Measurements from ENCODE around the gene EHMT1. TPM values are rescaled to one million over a fixed set of nuclear protein-coding genes. Genes with fewer than 3 reads are reported as not detected.
A peak's percentile ranks its signal among the peaks of the same experiment; 100 is the strongest.

The EHMT1 gene
- total RNA-seq, 1 donor from 2014 or later, result 159 TPM

DNA sequence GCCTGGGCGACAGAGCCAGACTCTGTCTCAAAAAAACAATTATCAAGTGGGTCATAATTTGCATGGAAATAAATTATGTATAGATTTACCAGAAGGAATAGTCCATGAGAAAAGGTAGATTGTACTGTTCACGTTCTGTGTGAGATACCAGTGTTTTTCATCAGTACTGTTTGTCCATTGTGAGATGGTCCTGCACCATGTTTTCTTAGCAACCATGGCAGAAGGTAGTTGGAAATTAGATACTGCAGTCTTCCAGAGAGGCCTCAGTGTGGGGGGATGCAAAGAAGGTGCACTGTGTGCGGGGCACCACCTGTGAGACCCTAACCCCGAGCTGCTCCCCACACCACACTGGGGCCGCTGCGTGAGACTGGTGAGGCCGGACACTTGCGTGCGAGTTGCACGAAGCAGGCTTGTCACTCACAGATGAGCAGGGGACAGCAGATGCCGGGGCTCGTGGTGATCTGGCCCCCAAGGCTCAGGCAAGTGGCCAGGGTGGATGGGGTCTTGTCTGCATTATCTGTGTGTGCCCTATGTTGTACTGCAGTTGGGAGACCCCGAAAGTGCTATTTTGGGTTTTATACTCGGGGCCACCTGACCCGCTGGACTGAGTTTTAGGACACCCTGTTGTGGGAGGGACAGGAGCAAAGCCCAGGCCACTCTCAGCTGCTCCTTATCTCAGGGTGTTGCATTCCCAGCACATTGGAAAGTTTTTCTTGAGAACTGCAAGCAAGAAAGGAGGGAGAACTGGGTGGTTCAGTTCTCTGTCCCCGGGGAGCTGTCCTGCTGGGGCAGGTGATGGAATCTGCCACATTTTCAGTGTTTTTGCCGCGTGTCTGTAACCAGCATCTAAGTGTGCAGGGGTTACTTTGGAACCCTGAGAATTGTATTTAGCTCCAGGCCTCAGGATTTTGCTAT is 61.9 kb downstream of the EHMT1 start:
- DNase-seq (ENCODE audit: low spot score, unreplicated experiment), result no peak
- H3K9me3 Mint-ChIP-seq (ENCODE audit: low read depth), result peaks cover 5% of the 10 kb centered on the region
- peaks cover 30% of the 10 kb centered on the region for H3K4me1 Mint-ChIP-seq (ENCODE audit: low read depth)

DNA sequence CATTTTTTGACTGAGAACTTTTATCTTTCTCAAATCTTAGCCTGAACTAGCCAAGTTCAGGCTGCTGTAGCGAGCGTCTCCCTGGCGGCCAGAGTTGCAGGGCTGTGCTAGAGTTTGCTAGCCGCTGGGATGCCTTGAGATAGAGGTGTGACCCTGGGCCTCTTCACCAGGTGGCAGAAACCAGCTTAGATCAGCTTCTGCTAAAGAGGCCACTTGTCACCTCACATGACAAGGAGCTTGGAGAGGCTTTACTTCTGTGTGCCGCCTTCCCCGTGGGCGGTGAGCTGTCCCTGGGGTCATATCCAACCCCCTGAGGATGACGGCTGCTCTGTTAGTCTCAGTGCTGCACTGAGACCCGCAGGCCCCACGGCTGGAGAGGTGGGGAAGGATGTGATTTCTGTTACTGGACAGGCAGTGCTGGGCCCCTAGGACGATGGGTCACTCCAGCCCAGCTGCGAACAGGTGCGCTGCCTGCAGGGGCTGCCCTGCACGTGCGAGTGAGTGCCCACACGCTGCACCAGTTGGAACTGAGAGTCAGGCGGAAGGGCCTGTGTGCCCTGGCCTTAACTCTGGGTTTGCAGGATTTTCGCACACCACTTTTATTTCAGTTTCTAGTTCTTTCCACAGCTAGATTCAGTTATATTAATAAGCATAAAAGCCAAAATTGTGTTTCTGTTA is 63.8 kb downstream of the EHMT1 start:
- DNase-seq (ENCODE audit: low spot score, unreplicated experiment), result no peak
- TF ChIP-seq, protein P1, sequence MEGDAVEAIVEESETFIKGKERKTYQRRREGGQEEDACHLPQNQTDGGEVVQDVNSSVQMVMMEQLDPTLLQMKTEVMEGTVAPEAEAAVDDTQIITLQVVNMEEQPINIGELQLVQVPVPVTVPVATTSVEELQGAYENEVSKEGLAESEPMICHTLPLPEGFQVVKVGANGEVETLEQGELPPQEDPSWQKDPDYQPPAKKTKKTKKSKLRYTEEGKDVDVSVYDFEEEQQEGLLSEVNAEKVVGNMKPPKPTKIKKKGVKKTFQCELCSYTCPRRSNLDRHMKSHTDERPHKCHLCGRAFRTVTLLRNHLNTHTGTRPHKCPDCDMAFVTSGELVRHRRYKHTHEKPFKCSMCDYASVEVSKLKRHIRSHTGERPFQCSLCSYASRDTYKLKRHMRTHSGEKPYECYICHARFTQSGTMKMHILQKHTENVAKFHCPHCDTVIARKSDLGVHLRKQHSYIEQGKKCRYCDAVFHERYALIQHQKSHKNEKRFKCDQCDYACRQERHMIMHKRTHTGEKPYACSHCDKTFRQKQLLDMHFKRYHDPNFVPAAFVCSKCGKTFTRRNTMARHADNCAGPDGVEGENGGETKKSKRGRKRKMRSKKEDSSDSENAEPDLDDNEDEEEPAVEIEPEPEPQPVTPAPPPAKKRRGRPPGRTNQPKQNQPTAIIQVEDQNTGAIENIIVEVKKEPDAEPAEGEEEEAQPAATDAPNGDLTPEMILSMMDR (IDR thresholded peaks at IDR 0.05; ENCODE audit: unreplicated experiment), result peak; percentile 23
- peaks cover 7% of the 10 kb centered on the region for H3K9me3 Mint-ChIP-seq (ENCODE audit: low read depth)
- H3K27me3 Mint-ChIP-seq, result no peaks in the 10 kb centered on the region
- peaks cover 33% of the 10 kb centered on the region for H3K4me1 Mint-ChIP-seq (ENCODE audit: low read depth)
- no peak overlapping the region for H3K4me3 Mint-ChIP-seq (ENCODE audit: low read depth)
- H3K36me3 Mint-ChIP-seq (ENCODE audit: insufficient read depth), result peaks cover 14% of the 10 kb centered on the region
- peak overlapping the region; percentile 42 for H3K27ac Mint-ChIP-seq

More for the DNA sequence above, 61.9 kb downstream of the EHMT1 start:
- TF ChIP-seq, protein P1 (IDR thresholded peaks at IDR 0.05; ENCODE audit: unreplicated experiment), result no peak
- Mint-ChIP-seq H3K4me3 (ENCODE audit: low read depth) (peak overlapping the region; percentile 48), H3K27me3 (no peaks in the 10 kb centered on the region), H3K27ac (peak overlapping the region; percentile 91), H3K36me3 (ENCODE audit: insufficient read depth) (peaks cover 8% of the 10 kb centered on the region)

DNA sequence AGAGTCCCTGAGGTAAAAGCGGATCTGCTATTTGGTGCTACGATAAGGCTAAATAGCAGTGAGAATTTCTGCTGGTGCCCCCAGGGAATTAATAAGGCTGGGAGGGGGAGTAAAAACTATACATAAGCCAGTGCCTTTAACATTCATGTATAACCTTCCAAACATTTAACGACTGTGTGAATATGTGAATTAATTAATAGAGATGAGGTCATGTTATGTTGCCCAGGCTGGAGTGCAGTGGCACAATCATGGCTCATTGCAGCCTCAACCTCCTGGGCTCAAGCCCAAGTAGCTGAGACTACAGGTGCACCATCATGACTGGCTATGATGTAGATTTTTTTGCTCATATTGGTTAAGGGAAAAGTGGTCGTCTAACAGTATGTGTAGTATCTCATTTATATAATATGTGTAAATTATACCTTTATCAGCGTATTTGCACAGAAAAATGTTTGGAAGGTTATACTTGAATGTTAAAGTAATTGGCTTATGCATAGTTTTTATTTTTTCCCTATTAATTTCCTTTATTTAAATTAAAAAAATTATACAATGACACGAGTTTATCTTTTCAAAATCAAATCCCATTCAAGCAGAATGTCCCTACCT is 64.6 kb downstream of the EHMT1 start:
- TF ChIP-seq, protein P1 (IDR thresholded peaks at IDR 0.05; ENCODE audit: unreplicated experiment), result no peak
- DNase-seq (ENCODE audit: low spot score, unreplicated experiment), result no peak
- H3K9me3 Mint-ChIP-seq (ENCODE audit: low read depth), result peaks cover 7% of the 10 kb centered on the region
- H3K27me3 Mint-ChIP-seq, result no peaks in the 10 kb centered on the region
- H3K36me3 Mint-ChIP-seq (ENCODE audit: insufficient read depth), result peaks cover 14% of the 10 kb centered on the region
- H3K27ac Mint-ChIP-seq, result no peak overlapping the region
- peaks cover 33% of the 10 kb centered on the region for H3K4me1 Mint-ChIP-seq (ENCODE audit: low read depth)
- H3K4me3 Mint-ChIP-seq (ENCODE audit: low read depth), result no peak overlapping the region

DNA sequence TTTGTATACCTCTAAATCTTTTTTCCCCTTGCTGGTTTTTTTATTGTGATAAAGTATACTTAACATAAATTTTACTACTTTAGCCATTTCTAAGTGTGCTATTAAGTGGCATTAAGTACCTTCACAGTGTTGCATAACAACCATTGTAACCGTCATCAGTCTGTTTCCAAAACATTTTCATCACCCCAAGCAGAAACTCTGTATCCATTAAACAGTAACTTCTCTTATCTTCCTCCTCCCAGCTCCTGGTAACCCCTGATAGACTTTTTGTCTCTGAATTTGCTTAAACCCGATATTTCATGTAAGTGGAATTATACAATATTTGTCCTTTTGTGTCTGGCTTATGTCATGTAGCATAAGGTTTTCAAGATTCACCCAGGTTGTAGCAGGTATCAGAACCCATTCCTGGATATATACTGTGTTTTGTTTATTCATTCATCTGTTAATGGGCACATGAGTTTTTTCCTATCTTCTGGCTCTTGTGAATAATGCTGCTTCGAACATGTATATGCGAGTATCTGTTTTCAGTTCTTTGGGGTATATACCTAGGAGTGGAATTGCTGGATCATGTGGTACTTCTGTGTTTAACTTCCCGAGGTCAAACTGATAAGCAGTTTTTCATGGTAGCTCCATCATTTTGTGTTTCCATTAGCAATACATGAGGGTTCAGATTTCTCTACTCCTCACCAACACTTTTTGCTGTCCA is 66.4 kb downstream of the EHMT1 start:
- H3K27ac Mint-ChIP-seq, result no peak overlapping the region
- no peak overlapping the region for H3K4me3 Mint-ChIP-seq (ENCODE audit: low read depth)
- peaks cover 7% of the 10 kb centered on the region for H3K9me3 Mint-ChIP-seq (ENCODE audit: low read depth)
- H3K36me3 Mint-ChIP-seq (ENCODE audit: insufficient read depth), result peaks cover 14% of the 10 kb centered on the region
- TF ChIP-seq, protein P1 (IDR thresholded peaks at IDR 0.05; ENCODE audit: unreplicated experiment), result no peak
- peaks cover 27% of the 10 kb centered on the region for H3K4me1 Mint-ChIP-seq (ENCODE audit: low read depth)
- H3K27me3 Mint-ChIP-seq, result no peaks in the 10 kb centered on the region
- no peak for DNase-seq (ENCODE audit: low spot score, unreplicated experiment)
